ENCODE results near the gene CCT6A.
"Not testable (repeated sequence)": the region's sequence is repeated elsewhere in the genome, so short reads cannot be mapped to it uniquely, and the experiment has no call there.

The CCT6A gene

DNA sequence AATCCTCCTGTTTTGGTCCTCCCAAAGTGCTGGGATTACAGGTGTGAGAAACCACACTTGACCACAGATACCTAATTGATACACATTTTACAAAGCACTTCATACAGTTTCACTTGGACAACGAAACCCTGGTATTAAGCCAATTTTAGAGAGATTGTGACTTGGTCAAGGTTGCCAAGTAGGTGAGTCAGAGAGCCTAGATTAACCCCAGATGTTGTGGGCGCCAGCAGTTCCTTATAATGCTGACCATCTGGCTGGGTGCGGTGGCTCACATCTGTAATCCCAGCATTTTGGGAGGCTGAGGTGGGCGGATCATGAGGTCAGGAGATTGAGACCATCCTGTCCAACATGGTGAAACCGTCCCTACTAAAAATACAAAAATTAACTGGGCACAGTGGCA, 46.1 kb downstream of the CCT6A start:
- no peak for DNase-seq (ENCODE audit: low read depth in 3 of 3, low spot score in 1 of 3)

DNA sequence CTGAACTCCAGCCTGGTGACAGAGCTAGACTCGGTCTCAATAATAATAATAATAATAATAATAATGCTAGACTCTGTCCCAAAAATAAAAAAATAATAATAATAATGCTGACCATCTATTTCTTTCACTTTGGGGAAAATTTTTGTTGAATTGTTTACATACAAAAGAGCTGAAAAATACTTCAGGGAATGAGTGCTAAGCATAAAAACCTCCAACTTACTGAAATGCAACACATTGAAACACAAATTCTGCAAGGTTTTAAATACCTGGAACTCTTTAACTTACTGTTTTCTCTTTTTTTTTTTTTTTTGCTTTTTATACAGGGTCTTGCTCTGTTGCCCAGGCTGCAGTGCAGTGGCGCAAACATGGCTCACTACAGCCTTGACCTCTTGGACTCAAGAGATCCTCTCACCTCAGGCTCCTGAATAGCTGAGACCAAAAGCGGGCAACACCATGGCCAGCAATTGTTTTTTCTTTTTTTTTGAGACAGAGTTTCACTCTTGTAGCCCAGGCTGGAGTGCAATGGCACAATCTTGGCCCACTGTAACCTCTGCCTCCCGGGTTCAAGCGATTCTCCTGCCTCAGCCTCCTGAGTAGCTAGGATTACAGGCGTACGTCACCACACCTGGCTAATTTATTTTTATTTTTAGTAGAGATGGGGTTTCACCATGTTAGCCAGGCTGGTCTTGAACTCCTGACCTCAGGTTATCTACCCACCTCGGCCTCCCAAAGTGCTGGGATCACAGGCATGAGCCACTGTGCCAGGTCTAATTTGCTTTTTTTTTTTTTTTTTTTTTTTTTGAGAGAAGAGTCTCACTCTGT, 46.8 kb downstream of the CCT6A start:
- DNase-seq (ENCODE audit: low read depth in 3 of 3, low spot score in 1 of 3): not testable (repeated sequence)

GRCh38 chr7:56099653-56100052, 48.1 kb downstream of the CCT6A start:
- DNase-seq (ENCODE audit: low read depth in 3 of 3, low spot score in 1 of 3): no peak

- not testable (repeated sequence) for DNase-seq (ENCODE audit: low read depth in 3 of 3, low spot score in 1 of 3)
Observed at GRCh38 chr7:56104138-56104537, 52.6 kb downstream of the CCT6A start.

DNA sequence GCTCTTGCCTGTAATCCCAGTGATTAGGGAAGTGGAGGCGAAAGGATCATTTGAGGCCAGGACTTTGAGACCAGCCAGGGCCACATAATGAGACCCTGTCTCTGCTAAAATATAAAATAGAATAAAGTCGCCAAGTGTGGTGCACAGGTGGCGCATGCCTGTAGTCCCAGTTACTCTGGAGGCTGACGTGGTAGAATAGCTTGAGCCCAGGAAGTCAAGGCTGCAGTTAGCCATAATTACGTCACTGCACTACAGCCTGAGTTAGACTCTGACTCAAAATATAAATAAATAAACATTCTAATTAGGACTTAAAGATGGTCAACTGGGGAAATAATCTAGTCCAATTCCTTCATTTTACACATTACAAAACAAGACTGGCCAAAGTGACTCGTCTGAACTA, 53.9 kb downstream of the CCT6A start:
- no peak for DNase-seq (ENCODE audit: low read depth in 3 of 3, low spot score in 1 of 3)

DNA sequence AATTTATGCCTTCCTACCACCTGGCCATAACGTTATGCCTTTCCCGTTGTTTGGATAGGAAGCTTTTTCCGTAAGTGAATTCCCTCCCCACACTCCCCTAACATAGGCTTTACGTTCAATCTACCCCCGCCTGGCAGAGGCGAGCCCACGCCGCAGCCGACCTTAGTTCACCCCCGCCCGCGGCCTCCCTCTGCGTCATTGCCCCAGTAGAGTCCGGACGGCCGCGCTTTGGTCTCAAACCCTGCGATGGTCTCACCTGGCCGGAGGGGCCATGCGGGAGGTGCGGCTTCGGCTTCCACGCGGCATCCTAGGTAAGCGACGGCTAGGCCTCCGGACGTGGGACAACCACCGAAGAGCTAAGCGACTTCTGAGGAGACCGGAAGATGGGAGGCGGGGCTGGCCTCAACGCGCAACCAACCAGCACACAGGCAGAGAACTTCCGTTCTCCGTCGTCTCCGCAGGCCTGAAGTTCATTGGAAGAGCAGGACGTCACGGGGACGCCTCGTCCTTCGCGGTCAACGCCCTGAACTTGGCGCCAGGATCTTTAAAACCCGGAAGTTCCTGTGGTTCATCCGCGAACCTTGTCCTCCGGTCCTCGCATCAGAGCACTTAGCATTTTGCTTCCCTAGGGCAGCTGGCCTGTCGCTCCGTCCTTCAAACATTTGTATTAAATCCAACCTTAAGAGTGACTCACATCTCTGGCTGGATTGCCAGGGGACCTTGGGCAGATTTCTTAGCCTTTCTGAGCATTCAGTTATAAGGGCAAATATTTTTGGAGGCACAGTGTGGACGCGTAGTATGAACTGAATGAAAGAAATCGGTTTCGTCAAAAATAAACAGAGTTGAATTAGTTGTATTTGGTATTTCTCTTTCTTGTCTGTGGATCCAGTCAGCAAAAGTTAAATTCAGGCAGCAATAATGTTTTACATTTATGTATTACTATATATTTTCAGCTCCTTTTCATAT, 54.8 kb downstream of the CCT6A start, which contains the start of gene CHCHD2:
TSS of gene CHCHD2 (minus strand) at position 369 of the 966 bp plus-strand sequence. CDS start at position 306, 63 bp downstream.
- DNase-seq (ENCODE audit: low read depth in 3 of 3, low spot score in 1 of 3): peak; percentile 76 to 84 (median 83)

- no peak for DNase-seq (ENCODE audit: low read depth in 3 of 3, low spot score in 1 of 3)
Observed at GRCh38 chr7:56107954-56108258, 56.3 kb downstream of the CCT6A start.

DNA sequence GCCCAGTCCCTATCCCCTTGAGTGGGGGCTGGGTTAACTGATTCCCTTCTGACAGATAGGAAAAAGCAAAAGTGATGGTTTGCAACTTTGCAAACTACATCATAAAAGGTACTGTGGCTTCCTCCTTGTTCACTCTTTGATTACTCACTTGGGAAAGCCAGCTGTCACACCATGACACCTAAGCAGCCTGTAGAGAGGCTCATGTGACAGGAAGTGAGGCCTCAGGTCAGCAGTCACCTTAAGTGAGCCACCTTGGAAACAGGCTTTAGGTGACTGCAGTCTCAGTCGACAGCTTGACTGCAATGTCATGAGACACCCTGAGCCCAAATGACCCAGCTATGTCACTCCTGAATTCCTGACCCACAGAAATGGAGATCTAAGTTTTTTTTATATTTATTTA, 59.0 kb downstream of the CCT6A start:
- no peak for DNase-seq (ENCODE audit: low read depth in 3 of 3, low spot score in 1 of 3)

GRCh38 chr7:56112244-56112643, 60.7 kb downstream of the CCT6A start:
- not testable (repeated sequence) for DNase-seq (ENCODE audit: low read depth in 3 of 3, low spot score in 1 of 3)
